ENCODE measurements around the gene GARNL3.

The GARNL3 gene

GRCh38 chr9:127390248-127390545 lies 125.6 kb downstream of the GARNL3 start:
- DNase-seq, result no peak

DNA sequence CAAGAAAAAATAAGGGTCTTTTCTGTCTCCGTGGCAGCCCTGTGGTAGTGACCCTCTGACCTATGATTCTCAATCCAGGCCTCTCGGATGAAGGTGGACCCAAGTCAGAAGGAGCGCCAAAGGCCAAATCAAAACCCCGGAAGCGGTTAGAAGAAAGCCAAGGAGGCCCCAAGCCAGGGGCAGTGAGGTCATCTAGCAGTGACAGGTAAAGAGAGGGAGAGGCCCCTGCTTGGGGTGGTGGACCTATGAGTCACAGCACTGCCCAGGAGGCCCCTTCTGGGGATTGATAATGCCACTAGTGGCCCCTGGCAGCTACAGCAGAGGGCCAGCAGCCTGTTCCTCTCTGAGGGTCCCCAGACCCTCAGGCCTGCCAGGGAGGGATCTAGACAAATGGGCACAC lies 126.0 kb downstream of the GARNL3 start:
- no peak for DNase-seq

DNA sequence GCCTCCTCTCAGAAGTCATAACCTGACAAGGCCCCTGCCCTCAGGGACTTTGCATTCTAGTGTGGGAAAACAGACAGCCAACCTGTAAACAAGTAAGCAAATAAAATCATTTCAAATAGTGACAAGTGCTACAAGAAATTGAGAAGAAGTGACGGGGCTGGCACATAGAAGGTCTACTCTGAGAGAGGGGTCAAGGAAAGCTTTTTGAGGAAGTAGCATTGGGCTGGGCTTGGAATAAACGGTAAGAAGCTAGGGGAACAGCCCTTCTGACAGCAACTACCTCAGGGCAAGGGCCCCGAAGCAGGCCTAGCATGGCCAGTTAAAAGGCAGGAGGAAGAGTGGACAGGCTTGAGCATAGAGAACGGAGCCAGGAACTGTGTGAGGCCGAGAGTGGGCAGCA lies 127.6 kb downstream of the GARNL3 start:
- no peak for DNase-seq

GRCh38 chr9:127392976-127393375 lies 128.4 kb downstream of the GARNL3 start:
- no peak for DNase-seq

DNA sequence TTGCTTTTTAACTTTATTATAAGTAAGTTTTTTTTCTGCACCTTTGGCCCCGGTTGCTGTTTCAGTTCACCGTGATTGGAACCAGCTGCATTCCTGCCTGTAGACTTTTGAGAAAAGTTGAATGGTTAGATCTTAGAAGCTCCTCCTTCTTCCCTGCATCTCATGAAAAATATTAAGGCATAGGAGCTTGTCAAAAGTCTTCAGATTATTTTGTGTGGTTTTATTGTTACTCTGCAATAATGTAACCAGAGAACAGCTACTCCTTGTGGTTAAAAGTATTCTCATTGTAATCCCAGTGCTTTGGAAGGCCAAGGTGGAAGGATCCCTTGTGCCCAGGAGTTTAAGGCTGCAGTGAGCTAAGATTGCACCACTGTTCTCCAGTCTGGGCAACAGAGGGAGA lies 129.1 kb downstream of the GARNL3 start:
- no peak for DNase-seq

DNA sequence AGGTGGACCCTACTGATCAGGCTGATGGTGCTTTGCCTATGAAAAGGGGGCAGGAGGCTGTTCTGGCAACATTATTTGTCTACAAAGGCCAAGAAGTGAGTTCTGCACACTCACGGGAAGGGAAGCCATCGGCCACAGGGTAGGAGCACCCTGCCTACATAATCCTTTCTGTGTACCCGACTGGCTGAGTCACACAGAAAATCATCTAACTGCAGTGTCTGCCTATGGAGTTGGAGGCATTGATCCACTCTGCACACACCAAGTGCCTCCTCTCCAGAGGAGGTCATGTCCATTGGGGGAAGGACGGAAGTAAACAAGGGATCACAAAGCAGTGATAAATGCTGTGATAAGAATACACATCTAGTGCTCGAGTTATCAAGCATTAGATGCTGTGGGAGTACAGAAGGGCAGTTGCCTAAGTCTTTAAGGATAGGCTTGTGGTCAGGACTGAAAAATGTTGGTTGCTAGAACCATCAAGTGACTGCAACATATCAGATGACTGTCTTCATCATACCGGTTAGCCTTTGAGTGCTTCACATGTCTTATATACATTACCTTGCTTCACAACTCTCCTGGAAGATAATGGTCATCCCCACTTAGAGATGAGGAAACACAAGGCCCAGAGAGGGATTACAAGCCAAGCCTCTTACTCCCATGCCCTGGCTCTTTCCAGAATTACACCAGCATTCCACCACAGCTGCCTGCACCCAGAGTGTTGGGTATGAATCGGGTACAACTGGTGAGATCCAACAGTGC lies 131.1 kb downstream of the GARNL3 start:
- DNase-seq, result no peak

DNA sequence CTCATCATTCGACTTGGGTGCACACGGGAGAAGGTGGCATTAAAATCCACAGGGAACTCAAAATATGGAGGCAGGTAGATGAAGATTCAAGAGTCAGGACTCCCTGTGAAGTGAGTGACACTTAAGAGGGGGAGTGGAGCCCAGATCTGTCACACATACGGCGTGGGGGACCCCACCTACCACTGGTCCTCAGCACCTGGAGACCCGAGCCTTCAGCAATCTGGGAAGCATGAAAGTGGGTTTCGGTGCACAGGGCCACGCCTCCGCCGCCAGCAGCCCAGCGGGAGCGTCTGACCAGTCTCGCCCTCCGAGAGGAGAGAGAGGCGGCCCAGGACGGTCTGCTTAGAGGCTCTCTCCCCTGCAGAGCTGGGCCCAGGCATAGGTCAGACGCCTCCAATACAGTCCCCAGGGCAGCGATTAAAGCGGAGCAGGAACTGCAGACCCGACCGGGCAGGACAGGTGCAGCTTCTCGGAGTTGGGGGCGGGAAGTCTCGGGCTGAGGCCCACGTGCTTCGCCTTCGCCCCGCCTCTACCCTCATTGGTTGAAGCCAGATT lies 131.8 kb downstream of the GARNL3 start:
- DNase-seq, result no peak

DNA sequence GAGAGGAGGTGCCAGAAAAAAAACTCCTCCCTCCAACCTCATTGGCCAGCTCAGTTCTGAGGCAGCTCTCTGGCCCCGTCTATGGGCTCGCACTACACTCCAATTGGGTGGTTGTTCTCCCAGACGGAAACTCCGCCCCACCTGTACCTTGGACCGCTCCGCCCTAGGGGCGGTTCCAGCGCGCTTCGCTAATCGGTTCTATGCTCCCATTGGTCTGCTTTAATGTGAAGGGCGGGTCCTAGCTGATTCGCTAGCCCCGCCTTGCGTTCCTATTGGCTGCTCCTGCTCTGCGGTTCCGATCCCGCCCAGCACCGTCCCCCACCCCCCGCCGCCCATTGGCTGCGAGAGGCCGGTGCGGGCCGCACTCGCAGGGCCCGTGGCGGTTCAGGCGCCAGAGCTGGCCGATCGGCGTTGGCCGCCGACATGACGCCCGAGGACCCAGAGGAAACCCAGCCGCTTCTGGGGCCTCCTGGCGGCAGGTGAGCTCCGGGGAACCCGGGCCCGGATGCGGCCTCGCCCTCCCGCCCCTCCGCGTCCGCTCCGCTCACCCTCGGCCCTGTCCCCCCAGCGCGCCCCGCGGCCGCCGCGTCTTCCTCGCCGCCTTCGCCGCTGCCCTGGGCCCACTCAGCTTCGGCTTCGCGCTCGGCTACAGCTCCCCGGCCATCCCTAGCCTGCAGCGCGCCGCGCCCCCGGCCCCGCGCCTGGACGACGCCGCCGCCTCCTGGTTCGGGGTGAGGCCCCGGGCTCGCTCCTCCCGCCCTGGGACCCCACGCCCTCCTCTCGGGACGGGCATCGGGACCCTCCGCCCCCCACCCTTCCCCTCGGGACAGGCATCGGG lies 132.5 kb downstream of the GARNL3 start, which contains the start of gene SLC2A8:
Gene SLC2A8 (plus strand): TSS at position 362 of the 838 bp plus-strand sequence. CDS start 62 bp downstream, at position 424.
- DNase-seq, result peak; percentile 97

DNA sequence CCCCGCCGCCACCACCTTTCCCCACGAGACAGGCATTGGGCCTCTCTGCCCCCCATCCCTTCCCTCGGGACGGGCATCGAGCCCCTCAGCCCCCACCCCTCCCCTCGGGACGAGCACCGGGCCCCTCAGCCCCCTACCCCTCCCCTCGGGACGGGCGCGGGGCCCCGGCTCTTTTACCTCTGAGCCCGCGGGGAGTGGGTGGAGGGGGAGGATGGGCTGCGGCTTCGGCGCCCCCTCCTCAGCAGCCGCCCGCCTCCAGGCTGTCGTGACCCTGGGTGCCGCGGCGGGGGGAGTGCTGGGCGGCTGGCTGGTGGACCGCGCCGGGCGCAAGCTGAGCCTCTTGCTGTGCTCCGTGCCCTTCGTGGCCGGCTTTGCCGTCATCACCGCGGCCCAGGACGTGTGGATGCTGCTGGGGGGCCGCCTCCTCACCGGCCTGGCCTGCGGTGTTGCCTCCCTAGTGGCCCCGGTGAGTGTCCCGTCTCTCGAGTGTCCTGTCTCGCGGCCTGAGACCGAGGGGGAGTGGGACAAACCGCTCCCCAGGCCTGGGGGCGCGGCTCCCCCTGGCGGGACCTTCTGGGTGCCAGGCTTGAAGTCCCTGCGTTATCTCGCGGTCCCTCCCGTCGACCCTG lies 133.2 kb downstream of the GARNL3 start:
- no peak for DNase-seq

DNA sequence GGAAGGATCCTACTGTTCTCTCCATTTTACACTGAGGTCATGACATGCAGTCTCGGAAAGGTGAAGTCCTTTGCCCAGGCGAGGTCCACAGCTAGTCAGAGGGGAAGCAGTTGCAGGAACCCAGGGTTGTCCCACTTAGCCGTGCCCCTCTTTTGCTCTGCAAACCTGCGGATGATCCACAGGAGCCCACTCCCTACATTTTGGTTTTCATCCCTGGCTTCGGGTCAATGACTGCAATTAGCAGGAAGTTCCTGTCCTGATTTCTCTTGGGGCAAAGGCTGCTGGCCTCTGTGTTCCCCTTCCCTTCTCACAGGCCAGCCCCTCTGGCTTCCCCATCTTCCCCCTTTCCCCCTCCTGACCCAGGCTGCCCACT lies 133.7 kb downstream of the GARNL3 start:
- no peak for DNase-seq

DNA sequence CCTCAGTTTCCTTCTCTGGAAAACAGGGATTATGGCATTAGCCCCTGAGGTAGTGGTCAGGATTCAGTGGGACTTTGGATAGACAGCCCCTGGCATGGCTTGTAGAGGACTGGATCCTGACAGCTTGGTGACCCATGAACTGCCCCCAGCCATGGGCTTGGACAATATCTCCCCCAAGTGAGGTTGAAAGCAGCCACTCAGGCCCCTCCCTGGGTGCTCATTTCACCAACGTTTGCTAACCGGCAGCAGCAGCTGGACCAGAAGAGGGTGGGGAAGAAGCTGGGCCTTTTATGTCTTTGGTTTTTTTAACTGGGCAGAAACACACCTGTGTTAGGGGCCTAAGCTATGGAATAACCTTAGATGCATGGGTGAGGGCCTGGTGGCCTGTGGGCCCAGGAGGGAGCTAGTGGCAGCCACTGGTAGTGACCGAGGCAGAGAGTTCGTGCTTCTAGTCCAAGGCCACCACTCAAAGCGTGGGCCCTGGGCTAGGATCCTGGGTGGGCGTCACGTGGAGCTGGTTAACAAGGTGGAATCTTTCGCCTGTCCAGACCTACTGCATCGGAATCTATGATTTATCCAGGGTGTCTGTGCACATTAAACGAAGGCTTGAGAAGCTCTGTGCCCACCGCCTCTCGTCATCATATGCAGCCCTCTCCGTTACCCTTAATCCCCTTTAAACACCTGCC lies 134.3 kb downstream of the GARNL3 start:
- no peak for DNase-seq

DNA sequence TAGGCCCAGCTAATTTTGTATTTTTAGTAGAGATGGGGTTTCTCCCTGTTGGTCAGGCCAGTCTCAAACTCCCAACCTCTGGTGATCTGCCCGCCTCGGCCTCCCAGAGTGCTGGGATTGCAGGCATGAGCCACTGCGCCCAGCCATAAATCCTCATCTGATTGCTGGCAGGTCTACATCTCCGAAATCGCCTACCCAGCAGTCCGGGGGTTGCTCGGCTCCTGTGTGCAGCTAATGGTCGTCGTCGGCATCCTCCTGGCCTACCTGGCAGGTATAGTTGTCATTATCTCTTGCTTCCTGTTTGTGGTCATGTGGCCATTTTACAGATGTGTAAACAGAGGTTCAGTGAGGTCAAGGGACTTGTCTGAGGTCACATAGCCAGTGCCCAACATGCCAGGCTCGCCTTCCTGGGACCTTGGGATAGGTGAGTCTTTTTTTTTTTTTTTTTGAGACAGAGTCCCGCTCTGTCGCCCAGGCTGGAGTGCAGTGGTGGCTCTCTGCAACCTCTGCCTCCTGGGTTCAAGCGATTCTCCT lies 135.2 kb downstream of the GARNL3 start:
- no peak for DNase-seq

- no peak for DNase-seq
Measured at GRCh38 chr9:127402401-127403090, 138.0 kb downstream of the GARNL3 start.

- no peak for DNase-seq
Measured at GRCh38 chr9:127403507-127404192, 139.1 kb downstream of the GARNL3 start.

GRCh38 chr9:127404631-127405030 lies 140.1 kb downstream of the GARNL3 start:
- no peak for DNase-seq

GRCh38 chr9:127405344-127406125 lies 141.0 kb downstream of the GARNL3 start:
- no peak for DNase-seq

DNA sequence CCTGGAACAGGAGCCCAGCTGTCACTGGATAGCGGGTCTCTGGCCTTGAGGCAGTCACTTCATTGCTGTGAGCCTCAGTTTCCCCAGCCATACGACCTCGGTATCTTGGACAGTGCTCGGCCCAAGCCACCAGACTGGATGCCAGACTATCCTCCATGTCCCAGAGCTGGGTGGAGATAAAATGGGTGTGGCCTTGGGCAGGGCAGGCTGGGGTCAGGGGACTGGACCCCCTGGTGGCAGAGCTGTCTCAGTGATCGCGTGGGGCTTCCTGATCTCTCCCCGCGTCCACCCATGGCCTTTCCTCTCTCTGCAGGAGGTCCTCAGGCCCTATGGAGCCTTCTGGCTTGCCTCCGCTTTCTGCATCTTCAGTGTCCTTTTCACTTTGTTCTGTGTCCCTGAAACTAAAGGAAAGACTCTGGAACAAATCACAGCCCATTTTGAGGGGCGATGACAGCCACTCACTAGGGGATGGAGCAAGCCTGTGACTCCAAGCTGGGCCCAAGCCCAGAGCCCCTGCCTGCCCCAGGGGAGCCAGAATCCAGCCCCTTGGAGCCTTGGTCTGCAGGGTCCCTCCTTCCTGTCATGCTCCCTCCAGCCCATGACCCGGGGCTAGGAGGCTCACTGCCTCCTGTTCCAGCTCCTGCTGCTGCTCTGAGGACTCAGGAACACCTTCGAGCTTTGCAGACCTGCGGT lies 142.4 kb downstream of the GARNL3 start:
- DNase-seq, result no peak

DNA sequence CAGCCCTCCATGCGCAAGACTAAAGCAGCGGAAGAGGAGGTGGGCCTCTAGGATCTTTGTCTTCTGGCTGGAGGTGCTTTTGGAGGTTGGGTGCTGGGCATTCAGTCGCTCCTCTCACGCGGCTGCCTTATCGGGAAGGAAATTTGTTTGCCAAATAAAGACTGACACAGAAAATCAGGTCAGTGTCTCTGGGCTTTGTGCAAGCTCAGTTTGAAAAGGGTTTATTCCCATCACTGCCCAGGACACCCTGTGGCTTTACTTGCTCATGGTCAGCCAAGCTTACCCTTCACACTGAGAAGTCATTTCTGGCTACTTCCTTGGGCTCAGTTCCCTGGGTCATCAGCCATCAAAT lies 142.9 kb downstream of the GARNL3 start:
- no peak for DNase-seq

DNA sequence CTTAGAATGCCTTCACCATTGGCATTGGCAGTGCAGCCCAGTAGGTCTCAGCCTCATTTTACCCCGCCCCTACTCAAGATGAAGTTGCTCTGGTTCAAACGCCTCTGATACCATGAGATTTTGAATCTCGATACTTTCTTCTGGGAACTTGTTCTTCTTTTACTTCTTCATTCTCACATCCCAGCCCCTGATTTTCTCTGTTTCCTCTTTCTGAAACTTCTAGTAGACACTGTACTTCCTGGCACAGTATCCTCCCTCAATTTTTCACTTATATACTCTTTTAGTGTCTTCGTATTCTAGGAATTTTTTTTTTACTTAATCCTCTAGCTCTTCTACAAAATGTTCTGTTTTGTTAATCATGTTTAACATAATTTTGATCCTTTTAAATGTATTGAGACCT lies 146.5 kb downstream of the GARNL3 start:
- DNase-seq, result no peak

DNA sequence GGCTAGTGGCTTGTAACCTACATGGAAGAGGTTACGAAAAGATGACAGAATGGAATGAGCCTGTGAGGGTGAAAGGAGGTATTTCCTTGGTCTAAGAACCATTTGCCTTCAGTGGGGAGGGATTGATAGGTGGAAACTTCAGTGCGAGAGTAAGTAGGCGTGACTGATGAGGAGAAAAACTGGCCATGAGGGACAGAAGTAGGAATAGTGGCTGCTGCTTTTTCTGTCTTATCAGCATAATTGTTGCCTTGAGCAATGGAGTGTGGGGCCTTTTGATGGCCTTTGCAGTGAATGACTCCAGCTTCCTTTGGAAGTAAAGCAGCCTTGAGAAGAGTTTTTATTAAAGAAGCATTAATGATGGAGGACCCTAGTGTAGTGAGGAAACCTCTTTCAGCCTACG lies 150.6 kb downstream of the GARNL3 start:
- DNase-seq, result no peak
